RWPE1 (cell line): ENCODE measurements around the gene SPCS2.
A peak's percentile ranks its signal among the peaks of the same experiment; 100 is the strongest.
"Not testable (repeated sequence)": the region's sequence is repeated elsewhere in the genome, so short reads cannot be mapped to it uniquely, and the experiment has no call there.

Source experiments
- CTCF ChIA-PET: fragments of 350-600 bp; sonication (Branson Sonifier 250); formaldehyde crosslinking; extraction: SDS; loops from one replicate; lab custom pipeline; 2021; lab: Yijun Ruan, JAX
- POLR2A ChIA-PET: fragments of 400-600 bp; formaldehyde crosslinking; extraction: SDS; loops from one replicate; lab custom pipeline; 2020; ENCODE audit warnings: antibody characterized with exemption; ENCODE audit not compliant: low non-redundant PET; lab: Yijun Ruan, JAX
- DNase-seq: peaks from one replicate; pipeline ENCODE4 v3.0.0; 2012; ENCODE audit warnings: low spot score
- H3K27ac ChIP-seq: fragments of 450-650 bp; 2 replicates; pipeline ENCODE4 v1.5.1; 2017
- TF ChIP-seq, protein P1 (sequence below): fragments of 450-650 bp; conservative IDR thresholded peaks from 2 replicates; pipeline ENCODE4 v1.5.1; 2017; ENCODE audit warnings: low read depth, mild to moderate bottlenecking

The SPCS2 gene

DNA sequence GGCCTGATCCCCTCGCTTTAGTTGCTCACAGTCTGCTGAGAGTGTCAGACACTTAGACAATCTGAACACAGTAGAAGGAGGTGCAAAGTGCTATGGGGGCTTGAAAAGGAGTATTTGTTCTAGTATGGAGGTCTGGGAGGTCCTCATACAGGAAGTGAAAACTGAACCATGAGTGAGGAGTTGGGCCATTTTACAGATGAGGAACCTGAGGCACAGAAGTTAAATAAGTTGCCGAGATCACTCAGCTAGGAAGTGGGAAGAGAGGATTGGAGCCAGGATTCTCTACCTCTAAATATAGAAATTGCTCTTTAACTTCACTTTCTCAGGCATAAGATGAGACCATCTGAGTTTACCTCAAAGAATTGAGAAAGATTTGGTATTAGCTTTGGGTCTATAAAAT lies 35.7 kb downstream of the SPCS2 start:
- DNase-seq = no peak
- TF ChIP-seq, protein P1, sequence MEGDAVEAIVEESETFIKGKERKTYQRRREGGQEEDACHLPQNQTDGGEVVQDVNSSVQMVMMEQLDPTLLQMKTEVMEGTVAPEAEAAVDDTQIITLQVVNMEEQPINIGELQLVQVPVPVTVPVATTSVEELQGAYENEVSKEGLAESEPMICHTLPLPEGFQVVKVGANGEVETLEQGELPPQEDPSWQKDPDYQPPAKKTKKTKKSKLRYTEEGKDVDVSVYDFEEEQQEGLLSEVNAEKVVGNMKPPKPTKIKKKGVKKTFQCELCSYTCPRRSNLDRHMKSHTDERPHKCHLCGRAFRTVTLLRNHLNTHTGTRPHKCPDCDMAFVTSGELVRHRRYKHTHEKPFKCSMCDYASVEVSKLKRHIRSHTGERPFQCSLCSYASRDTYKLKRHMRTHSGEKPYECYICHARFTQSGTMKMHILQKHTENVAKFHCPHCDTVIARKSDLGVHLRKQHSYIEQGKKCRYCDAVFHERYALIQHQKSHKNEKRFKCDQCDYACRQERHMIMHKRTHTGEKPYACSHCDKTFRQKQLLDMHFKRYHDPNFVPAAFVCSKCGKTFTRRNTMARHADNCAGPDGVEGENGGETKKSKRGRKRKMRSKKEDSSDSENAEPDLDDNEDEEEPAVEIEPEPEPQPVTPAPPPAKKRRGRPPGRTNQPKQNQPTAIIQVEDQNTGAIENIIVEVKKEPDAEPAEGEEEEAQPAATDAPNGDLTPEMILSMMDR = no peak
- no peak overlapping the region for H3K27ac ChIP-seq
- CTCF ChIA-PET = no interaction called here
- POLR2A ChIA-PET = no interaction called here

DNA sequence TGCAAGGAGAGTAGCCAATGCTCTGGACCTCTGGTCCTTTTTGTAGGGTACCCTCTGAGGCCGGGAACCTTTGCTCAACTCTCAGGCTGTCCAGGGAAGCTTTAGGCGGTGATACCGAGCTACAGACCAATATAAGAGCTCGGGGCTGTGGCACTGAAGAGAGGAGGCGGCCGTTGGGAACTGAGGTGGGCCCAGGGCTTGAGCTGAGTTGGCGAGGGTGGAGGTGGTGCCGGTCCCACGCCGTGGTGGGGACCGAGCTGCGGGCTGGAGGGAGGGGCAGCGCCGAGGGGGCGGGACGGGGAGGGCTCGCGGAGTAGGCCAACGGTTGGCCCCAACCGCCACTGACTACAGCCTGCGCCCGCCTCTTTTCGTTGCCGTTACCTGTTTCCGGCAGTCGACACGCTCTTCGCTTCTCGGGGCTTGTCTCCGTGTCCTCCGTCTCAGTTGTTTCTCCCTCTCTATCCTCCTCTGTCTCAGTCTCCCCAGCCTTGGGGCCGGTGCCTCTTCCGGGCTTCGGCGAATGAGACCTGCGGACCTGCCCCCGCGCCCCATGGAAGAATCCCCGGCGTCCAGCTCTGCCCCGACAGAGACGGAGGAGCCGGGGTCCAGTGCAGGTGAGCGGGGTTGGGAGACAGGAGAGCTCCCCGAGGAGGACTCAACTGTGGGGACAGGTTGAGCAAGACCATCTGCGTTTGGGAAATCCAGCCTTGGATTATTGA lies 39.6 kb downstream of the SPCS2 start, which contains the start of gene NEU3:
TSS of gene NEU3 (plus strand) at position 393 of the 719 bp plus-strand sequence. CDS start at position 521, 128 bp downstream.
- DNase-seq = peak; percentile 84
- ChIA-PET CTCF (interaction anchor here (0.5 to 1.0 kb wide), 6 partner anchors 9 to 590 kb away, joined by 3 to 4 read pairs (median 3); no protein-coding TSS in a partner anchor), POLR2A (interaction anchor here (0.5 to 1.1 kb wide), 2 partner anchors 40 to 131 kb away, joined by 4 read pairs; partner anchors contain the start of genes SPCS2 and XRRA1)
- TF ChIP-seq, protein P1 = no peak
- H3K27ac ChIP-seq = peak within 1 kb of the TSS; percentile 81

DNA sequence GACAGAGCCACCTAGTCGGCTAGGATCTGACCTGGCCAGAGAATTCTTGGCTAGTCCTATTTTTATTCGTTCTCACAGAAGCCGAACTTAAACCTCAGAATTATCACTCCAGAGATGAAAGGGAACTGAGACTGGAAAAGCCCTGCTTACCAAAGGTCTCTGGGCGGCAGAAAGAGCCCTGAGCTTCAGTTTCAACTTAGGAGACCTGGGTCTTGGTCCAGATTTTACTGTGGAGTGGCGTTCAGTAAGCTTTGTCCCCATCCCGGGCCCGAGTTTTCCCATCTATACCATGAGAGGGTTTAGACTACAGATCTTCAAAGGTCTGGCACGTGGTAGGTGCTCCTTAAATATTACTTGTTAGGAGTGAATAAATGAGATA lies 40.2 kb downstream of the SPCS2 start:
- DNase-seq = no peak
- TF ChIP-seq, protein P1 = no peak
- CTCF ChIA-PET = interaction anchor here (0.5 to 1.0 kb wide), 5 partner anchors 9 to 590 kb away, joined by 3 to 4 read pairs (median 3); no protein-coding TSS in a partner anchor
- POLR2A ChIA-PET = interaction anchor here (0.5 to 1.1 kb wide), 2 partner anchors 41 to 130 kb away, joined by 4 read pairs; partner anchors contain the start of genes SPCS2 and XRRA1
- peak overlapping the region; percentile 81 for H3K27ac ChIP-seq

DNA sequence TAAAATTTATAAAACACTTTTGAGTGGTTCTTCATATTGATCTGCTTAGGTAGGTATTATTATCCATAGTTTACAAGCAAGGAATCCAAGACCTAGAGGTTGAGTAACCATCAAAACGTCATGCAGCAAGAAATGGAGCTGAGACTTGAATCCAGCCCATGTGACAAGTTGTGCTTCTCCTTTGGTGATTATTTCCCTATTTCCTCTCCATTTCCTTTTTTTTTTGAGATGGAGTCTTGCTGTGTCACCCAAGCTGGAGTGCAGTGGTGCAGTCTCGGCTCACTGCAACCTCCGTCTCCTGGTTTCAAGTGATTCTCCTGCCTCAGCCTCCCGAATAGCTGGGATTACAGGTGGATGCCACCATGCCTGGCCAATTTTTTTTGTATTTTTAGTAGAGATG lies 41.1 kb downstream of the SPCS2 start:
- H3K27ac ChIP-seq, CTCF ChIA-PET, DNase-seq: not testable (repeated sequence)
- POLR2A ChIA-PET = interaction anchor here (1.1 kb wide), 1 partner anchor 41 kb away, joined by 4 read pairs; the partner anchor contains the start of genes SPCS2 and XRRA1

DNA sequence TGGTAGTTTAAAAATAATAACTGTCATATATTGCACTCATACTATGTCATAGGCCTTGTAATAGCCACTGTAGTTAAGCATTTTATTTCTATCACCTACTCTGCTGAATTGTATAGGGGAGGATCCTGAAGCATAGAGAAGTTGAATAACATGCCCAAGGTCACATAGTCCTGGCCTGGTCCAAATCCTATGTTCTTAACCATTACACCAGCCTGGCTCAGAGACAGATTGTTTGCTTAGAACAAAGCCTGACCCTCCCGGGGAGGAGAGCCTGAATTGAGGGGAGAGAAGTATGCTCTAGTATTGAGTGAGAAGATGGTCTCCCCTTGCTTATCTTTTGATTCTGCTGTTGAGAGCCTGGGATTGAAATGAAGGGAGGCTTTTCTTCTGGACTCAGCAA lies 41.9 kb downstream of the SPCS2 start:
- no peak for DNase-seq
- ChIA-PET CTCF (no interaction called here), POLR2A (no interaction called here)
- H3K27ac ChIP-seq = no peak overlapping the region
- TF ChIP-seq, protein P1 = no peak

DNA sequence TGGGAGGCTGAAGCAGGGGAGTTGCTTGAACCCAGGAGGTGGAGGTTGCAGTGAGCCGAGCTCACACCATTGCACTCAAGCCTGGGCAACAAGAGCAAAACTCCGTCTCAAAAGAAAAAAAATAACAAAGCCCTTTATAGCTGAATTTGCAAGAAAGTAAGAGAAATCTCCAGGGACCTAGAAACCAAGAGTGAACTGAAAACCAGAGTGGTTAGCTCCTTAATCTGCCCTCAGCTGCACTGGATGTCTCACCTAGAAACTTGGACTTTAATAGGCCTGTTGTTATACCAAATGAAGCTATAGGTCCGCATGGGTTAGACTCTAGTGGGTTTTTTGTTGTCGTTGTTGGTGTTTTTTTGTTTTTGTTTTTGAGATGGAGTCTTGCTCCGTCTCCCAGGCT lies 43.8 kb downstream of the SPCS2 start:
- TF ChIP-seq, protein P1 = no peak
- no peak for DNase-seq
- H3K27ac ChIP-seq = no peak overlapping the region
- POLR2A ChIA-PET = no interaction called here
- CTCF ChIA-PET = interaction anchor here (0.6 kb wide), 1 partner anchor 539 kb away, joined by 3 read pairs; no protein-coding TSS in a partner anchor

DNA sequence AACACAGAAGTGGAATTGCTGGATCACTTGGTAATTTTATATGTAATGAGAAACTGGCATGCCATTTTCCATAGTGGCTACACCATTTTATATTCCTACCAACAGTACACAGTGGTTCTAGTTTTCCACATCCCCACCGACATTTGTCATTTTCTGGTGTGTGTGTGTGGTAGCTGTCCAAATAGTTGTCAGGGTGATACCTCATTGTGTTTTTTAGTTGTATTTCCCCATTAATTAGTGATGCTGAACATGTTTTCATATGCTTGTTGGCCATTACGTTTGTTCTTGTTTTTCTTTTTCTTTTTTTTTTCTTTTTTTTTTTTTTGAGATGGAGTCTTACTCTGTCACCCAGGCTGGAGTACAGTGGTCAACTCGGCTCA lies 51.9 kb downstream of the SPCS2 start:
- ChIA-PET CTCF (interaction anchor here (0.6 to 0.7 kb wide), 3 partner anchors 22 to 270 kb away, joined by 3 to 5 read pairs (median 5); no protein-coding TSS in a partner anchor), POLR2A (no interaction called here)
- no peak overlapping the region for H3K27ac ChIP-seq
- DNase-seq = no peak
- TF ChIP-seq, protein P1 = no peak
